ENCODE data around the gene BORCS5.
"Not testable (repeated sequence)": the region's sequence is repeated elsewhere in the genome, so short reads cannot be mapped to it uniquely, and the experiment has no call there.

Gene BORCS5

DNA sequence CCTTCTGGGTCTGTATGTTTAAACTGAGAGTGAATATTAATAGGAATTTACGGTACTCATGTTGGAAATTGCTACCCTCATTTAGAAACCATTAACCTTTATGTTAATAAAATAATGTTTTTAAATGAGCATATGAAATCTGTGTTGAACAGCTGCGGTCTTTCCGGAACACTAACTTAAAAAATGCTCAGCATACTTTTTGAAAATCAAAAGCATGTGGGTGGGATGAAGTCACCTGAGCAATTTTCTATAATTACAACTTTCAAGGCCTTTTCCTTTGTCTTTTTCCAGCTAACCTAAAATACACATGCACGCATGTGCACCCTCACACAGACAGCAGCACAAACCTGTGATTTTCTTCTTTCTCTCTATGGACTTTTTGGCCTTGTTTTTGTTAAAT is 39.8 kb downstream of the BORCS5 start:
- DNase-seq = no peak

DNA sequence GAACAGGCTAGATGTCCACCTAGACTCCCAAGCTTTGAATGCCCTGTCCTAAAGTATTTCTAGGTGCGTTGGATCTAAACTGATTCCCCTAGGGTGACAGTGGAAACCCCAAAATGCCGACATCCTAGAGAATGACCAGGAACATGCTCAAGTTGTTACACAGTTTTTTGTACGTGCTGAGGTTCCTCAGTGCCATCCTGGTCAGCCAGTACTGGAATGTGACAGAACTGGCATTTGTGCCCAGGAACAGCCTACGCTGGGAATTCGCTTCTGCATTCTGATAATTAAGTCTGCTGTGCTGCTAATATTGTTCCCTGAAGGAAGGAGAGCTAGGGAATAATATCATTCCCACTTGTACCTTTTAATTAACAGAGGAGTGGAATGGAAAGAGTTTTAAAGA is 40.3 kb downstream of the BORCS5 start:
- DNase-seq = no peak

DNA sequence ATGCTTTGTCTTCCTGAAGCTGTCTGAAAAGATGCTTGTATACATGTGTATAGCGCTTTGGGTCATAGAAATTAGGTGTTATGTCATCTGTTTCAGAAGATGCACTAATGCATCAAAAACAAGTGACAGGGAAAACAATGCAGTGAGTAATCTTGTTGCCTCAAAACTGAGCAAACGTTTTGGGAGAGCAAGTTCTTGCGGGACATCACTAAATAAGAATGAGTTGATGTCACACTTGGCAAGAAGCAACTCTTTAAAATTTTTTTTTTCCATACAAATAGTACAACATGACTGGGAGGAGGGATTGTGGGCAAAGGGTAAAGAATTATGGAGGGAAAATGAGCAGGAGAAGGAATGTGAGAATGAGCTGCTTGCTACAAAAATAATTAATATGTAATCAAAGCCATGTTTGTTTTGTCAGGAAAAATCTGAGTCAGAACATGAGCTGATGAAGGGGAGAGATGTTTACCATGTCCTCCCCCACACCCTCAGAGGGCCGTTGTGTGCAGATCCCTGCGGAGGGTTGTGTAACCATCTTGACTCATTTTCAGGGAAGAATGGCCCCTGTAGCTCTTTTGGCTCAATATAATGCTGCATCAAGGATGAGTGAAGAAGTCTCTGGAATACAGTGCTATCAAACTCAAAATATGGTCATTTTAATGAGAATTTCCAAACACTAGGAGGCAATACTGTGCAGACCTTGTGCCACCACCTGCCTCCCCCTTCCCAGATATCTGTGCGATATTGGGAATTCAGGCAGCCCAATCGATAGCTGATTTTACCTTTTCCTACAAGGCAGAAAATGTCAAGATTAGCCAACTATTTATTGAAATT is 41.4 kb downstream of the BORCS5 start:
- peak; percentile 94 for DNase-seq

DNA sequence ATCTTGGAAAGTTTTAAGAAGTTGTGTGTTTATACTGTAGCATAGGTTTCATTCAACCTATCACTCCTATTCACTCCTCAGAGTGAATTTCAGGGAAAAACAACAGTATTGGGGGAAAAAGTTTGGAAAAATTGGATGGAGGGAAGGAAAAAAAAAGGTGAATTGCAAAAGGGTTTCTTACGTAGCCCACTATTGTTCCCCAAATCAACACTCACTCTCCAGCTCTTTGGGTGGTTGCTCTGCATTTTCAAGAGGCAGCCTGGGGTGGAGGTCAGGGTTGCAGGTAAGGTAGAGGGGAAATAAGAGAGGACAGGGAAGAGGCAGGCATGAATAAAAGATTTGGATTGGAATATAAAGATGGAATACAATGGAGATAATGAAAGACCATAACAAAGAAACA is 42.3 kb downstream of the BORCS5 start:
- DNase-seq = no peak

DNA sequence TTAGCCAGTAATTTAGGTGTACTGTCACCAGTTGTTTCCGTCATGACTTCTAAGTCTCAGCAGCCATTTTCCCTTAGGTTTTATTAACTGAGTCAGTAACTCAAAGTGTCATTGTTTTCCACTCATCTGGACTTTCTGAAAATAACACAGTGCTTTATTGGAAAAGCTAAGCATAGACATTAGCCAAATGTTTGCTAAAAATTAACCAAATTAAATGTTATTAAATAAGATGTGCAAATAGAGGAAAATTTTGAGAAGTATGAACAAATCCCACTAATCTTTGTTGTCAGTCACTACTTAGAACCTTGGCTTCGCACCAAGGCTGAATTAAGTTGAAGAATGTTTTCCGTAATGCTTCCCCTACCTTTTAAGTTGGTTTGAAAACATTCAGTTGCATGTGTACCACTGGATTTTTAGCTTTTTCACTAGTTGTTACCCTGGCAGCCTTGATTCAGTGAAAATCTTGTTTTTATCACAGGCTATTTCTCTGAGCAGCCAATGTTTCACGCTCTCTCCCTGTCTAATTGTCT is 43.0 kb downstream of the BORCS5 start:
- DNase-seq = no peak

DNA sequence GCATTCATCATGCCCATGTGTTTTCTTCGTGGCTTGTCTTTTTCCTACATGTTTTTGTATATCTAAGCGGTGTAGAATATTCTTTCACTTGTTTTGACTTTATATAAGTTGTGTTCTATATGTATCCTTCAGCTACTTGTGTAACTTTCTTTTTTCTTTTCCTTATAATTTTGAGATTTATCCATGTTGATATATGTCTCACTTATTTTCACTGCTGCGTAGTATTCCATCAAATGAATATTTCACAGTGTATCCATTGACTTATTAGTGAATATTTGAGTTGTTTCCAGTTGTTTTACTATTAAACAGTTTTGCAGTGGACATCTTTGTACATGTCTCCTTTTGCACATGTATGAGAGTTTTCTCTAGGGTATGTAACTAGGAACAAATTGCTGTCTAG is 43.9 kb downstream of the BORCS5 start:
- no peak for DNase-seq

DNA sequence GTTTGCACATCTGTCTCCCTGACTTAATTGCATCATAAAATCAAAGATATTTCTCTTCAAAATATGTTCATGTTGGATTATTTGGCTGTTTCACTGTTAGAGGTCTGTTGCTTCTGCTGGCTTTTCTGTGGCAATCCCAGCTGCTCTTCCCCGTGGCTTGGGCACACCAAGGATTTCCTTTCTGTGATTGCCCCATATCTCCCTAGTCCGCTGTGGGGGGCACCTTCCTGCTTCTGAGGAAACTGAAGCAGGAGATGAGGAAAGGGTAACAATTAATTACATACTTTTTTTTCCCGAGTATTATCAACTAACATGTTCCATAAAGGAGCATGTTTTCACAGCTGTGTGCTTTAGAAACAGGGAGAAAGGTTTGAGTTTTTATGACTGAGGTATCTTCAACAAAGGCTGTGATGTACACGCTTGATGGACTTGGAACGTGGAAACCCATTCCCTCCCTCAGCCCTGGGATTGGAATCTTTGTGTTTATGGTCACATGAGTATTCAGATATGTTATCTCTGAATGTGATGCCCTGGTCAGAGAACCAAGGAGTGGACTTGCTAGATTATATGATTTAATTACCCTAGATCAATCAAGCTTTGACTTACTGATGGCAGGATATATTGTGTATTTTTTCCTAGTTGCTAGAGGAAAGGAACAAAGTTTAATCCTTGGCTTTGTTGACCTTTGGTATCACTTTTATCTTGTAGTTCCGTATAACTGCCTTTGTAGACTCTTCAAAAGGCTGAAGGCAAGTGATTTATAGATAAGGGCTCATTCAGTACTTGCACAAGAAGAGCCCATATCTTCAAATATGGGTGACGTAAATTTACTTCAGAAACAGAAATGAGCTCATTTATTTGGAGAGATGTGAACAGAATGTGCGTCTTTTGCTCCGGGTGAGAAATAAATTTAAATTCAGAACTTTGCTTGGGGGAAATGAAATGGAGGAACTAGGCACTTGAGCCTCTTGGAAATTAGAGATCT is 46.7 kb downstream of the BORCS5 start:
- no peak for DNase-seq

DNA sequence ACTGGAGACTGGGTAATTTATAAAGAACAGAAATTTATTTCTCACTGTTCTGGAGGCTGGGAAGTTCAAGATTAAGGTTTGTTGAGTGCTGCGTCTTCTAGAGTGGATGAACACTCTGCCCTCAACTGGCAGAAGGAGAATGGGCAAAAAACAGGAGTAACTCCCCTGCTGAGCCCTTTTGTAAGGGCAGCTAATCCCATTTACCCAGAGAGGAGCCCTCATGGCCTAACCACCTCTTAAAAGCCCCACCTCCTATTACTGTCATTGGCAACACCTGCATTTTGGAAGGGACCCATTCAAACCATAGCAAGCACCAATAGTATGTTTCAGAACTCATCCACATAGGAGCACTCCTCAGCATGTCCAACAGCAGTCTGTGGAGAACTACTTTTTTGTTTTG is 47.4 kb downstream of the BORCS5 start:
- DNase-seq = no peak

DNA sequence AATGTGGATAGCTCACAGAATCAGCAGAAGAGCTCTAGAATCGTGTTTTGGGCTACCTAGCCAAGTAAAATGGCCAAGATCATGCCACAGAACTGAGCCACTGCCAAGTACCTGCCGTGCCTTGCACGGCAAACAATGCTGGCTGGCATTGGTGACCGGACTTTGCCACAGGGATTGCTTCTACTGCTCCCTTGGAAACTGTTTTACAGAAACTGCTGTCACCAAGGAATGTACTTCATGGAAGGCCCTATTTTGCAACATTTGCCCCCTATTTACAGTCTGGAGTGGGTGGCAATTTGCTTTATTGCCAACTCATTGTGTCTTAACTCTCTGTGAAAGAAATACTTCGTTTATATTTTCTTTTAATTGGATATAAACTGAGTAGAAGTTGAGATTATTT is 49.0 kb downstream of the BORCS5 start:
- no peak for DNase-seq

DNA sequence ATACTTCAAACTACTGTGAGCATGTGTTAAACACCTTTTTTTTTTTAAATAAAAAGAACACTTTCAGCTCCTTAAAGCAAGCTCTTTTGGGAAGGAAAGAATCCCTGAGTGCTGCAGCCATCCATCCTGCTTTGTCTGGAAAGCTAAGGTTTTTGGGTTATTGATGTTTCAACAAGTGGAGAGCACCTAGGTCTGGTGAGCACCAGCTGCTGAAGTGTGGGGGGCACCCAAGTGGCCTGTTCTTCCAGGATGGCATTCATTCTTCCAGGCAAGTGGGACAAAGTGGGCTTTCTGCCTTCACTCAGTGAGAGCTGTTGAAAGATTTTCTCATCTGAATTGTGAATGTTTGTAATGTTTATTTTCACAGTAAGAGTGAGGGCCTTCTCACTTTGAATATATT is 49.9 kb downstream of the BORCS5 start:
- DNase-seq = no peak

DNA sequence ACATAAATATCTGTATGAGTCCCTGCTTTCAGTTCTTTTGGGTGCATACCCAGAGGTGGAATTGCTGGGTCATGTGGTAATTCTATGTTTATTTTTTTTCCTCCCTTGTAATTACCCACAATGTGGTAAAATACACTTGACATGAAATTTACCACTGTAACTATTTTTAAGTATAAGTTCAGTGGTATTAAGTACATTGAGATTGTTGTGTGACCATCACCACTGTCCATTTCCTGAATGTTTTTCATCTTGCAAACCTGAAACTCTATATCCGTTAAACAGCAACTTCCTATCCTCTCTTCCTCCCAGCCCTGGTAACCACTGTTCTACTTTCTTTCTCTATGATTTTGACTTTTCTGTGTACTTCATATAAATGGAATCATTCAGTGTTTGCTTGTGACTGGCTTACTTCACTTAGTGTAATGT is 51.4 kb downstream of the BORCS5 start:
- DNase-seq = no peak

DNA sequence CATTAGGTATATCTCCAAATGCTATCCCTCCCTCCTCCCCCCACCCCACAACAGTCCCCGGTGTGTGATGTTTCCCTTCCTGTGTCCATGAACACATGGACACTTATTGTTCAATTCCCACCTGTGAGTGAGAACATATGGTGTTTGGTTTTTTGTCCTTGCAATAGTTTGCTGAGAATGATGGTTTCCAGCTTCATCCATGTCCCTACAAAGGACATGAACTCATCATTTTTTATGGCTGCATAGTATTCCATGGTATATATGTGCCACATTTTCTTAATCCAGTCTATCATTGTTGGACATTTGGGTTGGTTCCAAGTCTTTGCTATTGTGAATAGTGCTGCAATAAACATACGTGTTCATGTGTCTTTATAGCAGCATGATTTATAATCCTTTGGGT is 52.5 kb downstream of the BORCS5 start:
- DNase-seq = not testable (repeated sequence)

DNA sequence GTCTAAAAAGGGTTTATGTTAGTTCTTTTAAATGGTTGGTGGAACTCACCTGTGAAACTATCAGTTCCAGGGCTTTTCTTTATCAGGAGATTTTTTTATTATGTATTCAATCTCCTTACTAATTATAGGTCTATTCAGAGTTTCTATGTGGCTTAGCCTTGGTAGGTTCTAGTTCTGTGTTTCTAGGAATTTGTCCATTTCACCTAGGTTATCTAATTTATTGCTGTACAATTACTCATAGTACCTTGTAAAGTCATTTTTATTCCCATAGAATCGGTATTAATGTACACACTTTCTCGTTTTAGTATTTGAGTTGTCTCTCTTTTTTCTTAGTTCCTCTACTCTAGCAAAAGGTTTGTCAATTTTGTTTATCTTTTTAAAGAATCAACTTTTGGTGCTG is 59.0 kb downstream of the BORCS5 start:
- no peak for DNase-seq

DNA sequence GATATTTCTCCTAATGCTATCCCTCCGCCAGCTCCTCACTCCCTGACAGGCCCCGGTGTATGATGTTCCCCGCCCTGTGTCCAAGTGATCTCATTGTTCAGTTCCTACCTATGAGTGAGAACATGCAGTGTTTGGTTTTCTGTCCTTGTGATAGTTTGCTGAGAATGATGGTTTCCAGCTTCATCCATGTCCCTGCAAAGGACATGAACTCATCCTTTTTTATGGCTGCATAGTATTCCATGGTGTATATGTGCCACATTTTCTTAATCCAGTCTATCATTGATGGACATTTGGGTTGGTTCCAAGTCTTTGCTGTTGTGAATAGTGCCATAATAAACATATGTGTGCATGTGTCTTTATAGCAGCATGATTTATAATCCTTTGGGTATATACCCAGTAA is 62.3 kb downstream of the BORCS5 start:
- DNase-seq = not testable (repeated sequence)

DNA sequence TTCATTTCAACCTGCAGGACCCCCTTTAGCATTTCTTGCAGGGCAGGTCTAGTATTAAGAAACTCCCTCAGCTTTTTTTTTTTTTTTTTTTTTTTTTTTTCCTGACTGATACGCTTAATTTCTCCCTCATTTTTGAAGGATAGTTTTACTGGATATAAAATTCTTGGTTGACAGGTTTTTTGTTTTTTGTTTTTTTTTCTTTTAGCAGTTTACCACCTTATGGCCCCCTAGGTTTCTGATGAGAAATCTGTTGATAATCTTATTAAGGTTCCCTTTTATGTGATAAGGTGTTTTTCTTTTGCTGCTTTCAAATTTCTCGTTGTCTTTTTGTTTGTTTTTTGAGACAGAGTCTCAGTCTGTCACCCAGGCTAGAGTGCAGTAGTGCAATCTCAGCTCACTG is 66.5 kb downstream of the BORCS5 start:
- no peak for DNase-seq

DNA sequence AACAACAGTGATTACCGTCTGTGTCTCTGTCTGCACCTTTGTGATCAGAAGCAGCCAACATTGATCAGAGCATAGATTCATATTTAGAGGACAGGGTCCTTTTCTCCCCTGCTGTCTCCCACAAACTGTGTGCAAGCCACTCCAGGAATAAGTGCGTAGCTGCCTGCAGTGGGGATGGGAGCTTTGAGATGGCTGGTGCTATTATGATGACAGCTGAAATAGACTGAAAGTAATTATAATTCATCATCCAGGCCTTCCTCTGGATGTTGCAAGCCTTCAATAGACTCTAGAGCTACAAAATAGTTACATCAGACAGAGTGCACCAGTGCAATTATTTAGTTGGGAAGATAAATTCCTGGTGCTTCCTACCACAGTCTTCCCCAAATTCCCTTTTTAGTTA is 68.1 kb downstream of the BORCS5 start:
- no peak for DNase-seq

DNA sequence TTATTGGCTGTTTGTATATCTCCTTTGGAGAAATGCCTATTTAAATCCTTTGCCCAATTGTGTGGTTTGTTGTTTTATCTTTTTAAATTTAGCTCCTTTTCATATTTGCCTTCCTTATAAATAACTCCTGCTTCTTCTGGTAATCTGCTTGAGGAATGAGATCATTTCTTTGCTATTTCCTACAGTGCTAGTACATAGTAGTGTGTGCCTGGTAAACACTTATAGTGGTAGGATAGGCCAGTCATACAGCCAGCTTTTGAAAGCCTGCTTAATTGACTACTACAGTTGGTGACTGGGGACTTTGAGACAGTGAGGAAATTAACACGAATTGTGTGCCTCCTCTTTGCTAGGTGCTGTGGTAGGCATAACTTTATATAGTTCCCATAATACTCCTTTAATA is 68.7 kb downstream of the BORCS5 start:
- peak; percentile 56 for DNase-seq

DNA sequence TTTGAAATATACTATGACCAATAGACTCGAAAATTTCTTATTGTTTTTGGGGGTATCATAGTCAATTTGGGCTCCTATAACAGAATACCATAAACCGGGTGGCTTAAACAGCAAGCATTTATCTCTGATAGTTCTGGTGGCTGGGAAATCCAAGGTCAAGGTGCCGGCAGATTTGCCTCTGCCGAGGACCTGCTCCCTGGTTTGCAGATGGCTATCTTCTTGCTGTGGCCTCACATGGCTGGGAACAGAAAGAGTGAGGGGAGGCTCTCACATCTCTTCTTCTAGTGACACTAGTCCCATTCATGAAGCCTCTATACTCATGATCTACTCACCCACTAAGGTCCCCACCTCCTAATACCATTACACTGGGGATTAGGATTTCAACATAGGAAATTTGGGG is 70.7 kb downstream of the BORCS5 start:
- no peak for DNase-seq

DNA sequence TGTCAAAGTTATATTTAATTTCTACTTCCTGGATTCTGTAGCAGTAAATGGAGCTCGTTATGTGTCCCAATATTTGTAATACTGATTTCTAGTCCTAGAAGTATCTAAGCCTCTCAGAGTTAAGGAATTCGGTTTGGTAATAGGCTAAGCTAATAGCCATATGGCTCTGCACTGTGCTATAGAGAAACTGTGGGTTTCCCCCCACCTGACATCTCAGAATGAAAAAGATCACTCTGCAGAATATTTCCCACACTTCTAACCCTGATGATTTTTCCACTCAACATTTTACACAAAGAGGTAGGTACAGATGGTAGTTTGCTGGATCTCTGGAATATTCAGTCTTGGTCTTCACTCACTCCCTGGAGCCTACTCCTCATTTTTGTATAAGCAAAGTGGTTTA is 71.2 kb downstream of the BORCS5 start:
- DNase-seq = no peak

DNA sequence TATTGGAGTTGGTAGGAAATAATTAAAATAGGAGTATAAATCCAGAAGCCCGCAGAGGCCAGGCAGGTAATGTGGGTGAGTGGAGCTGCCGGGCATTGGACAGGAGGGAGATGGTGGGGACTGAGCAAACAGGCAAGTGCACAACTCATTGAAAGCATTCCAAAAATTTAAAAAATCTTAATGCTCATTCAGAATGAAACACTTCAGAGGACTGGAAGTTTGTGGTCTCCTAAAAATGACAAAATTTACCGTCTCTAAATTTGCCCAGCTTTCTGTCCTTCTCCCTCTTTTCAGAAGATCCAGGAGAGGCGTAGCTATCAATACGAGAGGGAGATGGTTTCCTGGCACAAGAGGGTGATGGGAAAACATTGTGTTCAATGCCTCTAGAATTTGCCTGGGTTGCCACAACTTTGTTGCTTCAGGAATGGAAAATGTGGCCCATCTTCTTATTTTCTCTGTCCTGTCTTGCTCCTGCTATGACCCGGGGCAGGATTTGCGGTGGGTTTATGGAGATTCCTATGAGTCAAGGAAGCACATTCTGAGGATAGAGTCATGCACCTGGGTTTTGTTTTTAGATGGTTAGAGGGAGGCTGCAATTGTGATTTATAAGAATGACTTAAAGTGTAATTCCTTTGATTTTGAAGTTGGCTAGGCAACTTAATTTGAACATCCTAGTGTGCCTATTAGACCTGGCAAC is 72.2 kb downstream of the BORCS5 start:
- peak; percentile 88 for DNase-seq

DNA sequence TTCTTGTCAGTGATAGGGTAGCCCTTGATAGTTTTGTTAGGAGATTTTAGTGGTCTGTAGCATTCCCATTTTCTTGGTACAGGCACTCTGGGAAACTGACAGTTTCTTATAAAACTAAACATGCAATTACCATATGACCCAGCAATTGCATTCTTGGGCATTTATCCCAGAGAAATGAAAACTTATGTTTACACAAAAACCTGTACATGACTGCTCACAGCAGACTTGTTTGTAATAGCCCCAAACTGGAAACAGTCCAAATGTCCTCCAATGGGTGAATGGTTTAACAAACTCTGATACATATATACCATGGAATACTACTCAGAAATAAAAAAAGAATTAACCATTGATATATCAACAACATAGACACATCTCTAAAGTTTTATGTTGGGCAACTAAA is 75.5 kb downstream of the BORCS5 start:
- DNase-seq = peak; percentile 83

DNA sequence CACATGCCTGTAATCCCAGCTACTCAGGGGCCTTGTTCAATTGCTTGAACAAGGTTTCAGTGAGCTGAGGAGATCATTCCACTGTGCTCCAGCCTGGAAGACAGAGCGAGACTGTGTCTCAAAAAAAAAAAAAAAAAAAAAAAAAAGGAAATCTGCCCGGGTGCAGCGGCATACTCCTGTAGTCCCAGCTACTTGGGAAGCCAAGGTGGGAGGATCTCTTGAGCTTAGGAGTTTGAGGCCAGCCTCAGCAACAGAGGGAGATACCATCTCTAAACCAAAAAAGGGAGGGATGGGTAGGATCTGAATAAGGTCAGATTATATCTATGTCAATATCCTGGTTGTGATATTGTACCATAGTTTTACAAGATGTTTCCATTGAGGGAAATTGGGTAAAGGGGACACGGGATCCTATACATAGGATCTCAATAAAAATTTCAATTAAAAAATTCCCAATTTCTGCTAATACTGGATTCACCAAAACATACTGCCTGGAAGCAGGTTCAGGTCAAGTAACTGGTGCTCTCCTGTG is 76.4 kb downstream of the BORCS5 start:
- no peak for DNase-seq

DNA sequence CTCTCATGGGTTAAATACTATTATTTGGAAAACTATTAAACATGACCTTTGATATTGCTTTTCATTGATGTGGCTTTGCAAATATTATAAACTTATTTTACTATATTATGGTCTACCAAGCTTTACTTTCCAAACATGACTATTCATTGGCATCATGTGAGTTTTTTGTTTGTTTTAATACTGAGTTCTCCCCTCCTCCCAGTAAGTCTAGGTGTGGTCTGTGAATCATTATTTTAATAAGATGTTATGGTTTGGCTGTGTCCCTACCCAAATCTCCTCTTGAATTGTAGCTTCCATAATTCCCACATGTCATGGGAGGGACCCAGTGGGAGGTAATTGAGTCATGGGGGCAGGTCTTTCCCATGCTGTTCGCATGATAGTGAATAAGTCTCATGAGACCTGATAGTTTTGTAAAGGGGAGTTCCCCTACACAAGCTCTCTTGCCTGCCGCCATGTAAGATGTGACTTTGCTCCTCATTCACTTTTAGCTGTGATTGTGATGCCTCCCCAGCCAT is 80.0 kb downstream of the BORCS5 start:
- DNase-seq = no peak
